K562 (cell line): ENCODE results near the gene LRRC8C. TPM values are rescaled to one million over a fixed set of nuclear protein-coding genes. Genes with fewer than 3 reads are reported as not detected.

Experiments
- HCFC1 ChIP-seq: IDR thresholded peaks from 2 replicates; pipeline ENCODE4 v1.6.1; 2012; ENCODE audit warnings: low read depth, low read length, improper control_type of control experiment
- NCOA4 ChIP-seq: fragments of 450-650 bp; IDR thresholded peaks from 2 replicates; pipeline ENCODE4 v1.6.1; 2018; ENCODE audit warnings: mild to moderate bottlenecking; ENCODE audit not compliant: partially characterized antibody
- PATZ1 ChIP-seq: fragments of 250-450 bp; sonication (Bioruptor Pico); IDR thresholded peaks from 2 replicates; pipeline ENCODE4 v1.5.0; 2020; ENCODE audit warnings: mild to moderate bottlenecking, borderline replicate concordance
- RNF219 ChIP-seq: fragments of 250-450 bp; sonication (Bioruptor Pico); IDR thresholded peaks from 2 replicates; pipeline ENCODE4 v1.5.0; 2022; ENCODE audit warnings: mild to moderate bottlenecking
- SIN3B ChIP-seq: fragments of 450-650 bp; IDR thresholded peaks from 2 replicates; pipeline ENCODE4 v1.6.1; 2017; ENCODE audit warnings: low read depth, mild to moderate bottlenecking, moderate library complexity
- THAP12 ChIP-seq: fragments of 250-450 bp; sonication (Bioruptor Pico); IDR thresholded peaks from 2 replicates; pipeline ENCODE4 v1.9.0; 2021; ENCODE audit warnings: mild to moderate bottlenecking, inconsistent platforms
- ZNF589 ChIP-seq: fragments of 200-800 bp; sonication (Bioruptor generic); IDR thresholded peaks from 2 replicates; pipeline ENCODE4 v1.6.1; 2016; ENCODE audit warnings: low read depth, missing genetic modification characterization, missing compliant biosample characterization
- ZNF699 ChIP-seq: fragments of 250-450 bp; sonication (Bioruptor Pico); IDR thresholded peaks from 2 replicates; pipeline ENCODE4 v1.8.0; 2021; ENCODE audit warnings: mild to moderate bottlenecking, moderate library complexity; ENCODE audit not compliant: insufficient replicate concordance
- polyA plus RNA-seq, 8 experiments: library from polyadenylated mRNA; depleted of rRNA in 4 of 8; stranded (reverse) in 5 of 8; unstranded in 3 of 8; fragments of >200 nt; fragmentation: Nextera tagmentation in 2 of 8; fragmentation: Illumina TruSeq in 1 of 8; extraction: Ambion mirVana in 2 of 8; extraction: Trizol in 1 of 8; gene quantifications; 2 replicates each; pipeline versions ENCODE4 v1.2.1 to v1.2.3, GENCODE V29; 2011 to 2014; ENCODE audit warnings: inconsistent platforms in 1 of 8, missing spikeins in 1 of 8
- total RNA-seq, 7 experiments: library from RNA; depleted of rRNA in 6 of 7; stranded (reverse); fragments of >200 nt in 6 of 7; fragmentation: Illumina TruSeq in 2 of 7; extraction: Trizol in 2 of 7; gene quantifications; 2 replicates each; pipeline versions ENCODE4 v1.2.1 to v1.2.3, GENCODE V29; 2011 to 2021; ENCODE audit warnings: low replicate concordance in 1 of 7

The LRRC8C gene
- total and polyA plus RNA-seq, 9 of the 15 experiments (the other 6 are each of a cell fraction or from before 2014, with no cell fraction given) = 1.00 to 12.5 (median 4.5) TPM

- TF ChIP-seq RNF219 = no peak
- TF ChIP-seq ZNF699 (CRISPR knock-in tag) = no peak
- no peak for TF ChIP-seq PATZ1
- TF ChIP-seq SIN3B = no peak
- TF ChIP-seq ZNF589 (CRISPR knock-in tag) = no peak
- no peak for TF ChIP-seq NCOA4
- TF ChIP-seq HCFC1 = no peak
- TF ChIP-seq THAP12 (CRISPR knock-in tag) = no peak
- TF ChIP-seq, all 486 proteins: peak for 0
These were observed 25.8 kb upstream of the LRRC8C start (continued) for GRCh38 chr1:89607156-89607555.
